ENCODE results near the gene UQCC5. TPM values are rescaled to one million over a fixed set of nuclear protein-coding genes. Genes with fewer than 3 reads are reported as not detected.

The UQCC5 gene
- polyA plus RNA-seq, 1 of the 3 experiments (the other 2 are of a cell fraction): 124 TPM

DNA sequence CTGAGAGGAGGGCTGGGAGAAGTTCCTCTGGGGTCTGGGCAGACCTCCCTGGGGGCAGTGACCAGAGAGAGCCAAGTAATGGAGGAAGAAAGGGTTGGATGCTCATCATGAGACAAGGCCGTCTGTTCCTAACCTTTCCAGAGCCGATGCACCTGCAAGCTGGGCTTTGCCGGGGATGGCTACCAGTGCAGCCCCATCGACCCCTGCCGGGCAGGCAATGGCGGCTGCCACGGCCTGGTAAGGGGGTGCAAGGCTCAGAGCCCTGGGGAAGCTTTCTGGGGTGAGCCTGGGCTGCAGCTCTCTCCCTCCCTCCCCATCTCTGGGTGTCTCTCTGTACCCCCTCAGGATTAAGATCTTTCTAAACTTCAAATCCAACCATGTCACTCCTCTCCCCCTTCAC, 24.9 kb upstream of the UQCC5 start (continued):
- TF ChIP-seq RXRA (IDR thresholded peaks at IDR 0.05; ENCODE audit: borderline replicate concordance, low read depth): no peak
- no peak for TF ChIP-seq GABPA (IDR thresholded peaks at IDR 0.05; ENCODE audit: low read depth)
- TF ChIP-seq EZH2phosphoT487 (IDR thresholded peaks at IDR 0.05; ENCODE audit: borderline replicate concordance, low read depth): no peak
- TF ChIP-seq, protein P1, sequence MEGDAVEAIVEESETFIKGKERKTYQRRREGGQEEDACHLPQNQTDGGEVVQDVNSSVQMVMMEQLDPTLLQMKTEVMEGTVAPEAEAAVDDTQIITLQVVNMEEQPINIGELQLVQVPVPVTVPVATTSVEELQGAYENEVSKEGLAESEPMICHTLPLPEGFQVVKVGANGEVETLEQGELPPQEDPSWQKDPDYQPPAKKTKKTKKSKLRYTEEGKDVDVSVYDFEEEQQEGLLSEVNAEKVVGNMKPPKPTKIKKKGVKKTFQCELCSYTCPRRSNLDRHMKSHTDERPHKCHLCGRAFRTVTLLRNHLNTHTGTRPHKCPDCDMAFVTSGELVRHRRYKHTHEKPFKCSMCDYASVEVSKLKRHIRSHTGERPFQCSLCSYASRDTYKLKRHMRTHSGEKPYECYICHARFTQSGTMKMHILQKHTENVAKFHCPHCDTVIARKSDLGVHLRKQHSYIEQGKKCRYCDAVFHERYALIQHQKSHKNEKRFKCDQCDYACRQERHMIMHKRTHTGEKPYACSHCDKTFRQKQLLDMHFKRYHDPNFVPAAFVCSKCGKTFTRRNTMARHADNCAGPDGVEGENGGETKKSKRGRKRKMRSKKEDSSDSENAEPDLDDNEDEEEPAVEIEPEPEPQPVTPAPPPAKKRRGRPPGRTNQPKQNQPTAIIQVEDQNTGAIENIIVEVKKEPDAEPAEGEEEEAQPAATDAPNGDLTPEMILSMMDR (IDR thresholded peaks at IDR 0.05): no peak
- no peak for TF ChIP-seq SMC3 (IDR thresholded peaks at IDR 0.05; ENCODE audit: low read depth, low read length)
- TF ChIP-seq MEF2A (IDR thresholded peaks at IDR 0.05; ENCODE audit: borderline replicate concordance, low read depth): no peak
- TF ChIP-seq NFIC (IDR thresholded peaks at IDR 0.05; ENCODE audit: borderline replicate concordance): no peak
- no peak for TF ChIP-seq SIN3A (IDR thresholded peaks at IDR 0.05; ENCODE audit: borderline replicate concordance, low read depth, low read length)
- no peak for TF ChIP-seq NRF1 (IDR thresholded peaks at IDR 0.05; ENCODE audit: low read depth, low read length)
- TF ChIP-seq, protein P2, sequence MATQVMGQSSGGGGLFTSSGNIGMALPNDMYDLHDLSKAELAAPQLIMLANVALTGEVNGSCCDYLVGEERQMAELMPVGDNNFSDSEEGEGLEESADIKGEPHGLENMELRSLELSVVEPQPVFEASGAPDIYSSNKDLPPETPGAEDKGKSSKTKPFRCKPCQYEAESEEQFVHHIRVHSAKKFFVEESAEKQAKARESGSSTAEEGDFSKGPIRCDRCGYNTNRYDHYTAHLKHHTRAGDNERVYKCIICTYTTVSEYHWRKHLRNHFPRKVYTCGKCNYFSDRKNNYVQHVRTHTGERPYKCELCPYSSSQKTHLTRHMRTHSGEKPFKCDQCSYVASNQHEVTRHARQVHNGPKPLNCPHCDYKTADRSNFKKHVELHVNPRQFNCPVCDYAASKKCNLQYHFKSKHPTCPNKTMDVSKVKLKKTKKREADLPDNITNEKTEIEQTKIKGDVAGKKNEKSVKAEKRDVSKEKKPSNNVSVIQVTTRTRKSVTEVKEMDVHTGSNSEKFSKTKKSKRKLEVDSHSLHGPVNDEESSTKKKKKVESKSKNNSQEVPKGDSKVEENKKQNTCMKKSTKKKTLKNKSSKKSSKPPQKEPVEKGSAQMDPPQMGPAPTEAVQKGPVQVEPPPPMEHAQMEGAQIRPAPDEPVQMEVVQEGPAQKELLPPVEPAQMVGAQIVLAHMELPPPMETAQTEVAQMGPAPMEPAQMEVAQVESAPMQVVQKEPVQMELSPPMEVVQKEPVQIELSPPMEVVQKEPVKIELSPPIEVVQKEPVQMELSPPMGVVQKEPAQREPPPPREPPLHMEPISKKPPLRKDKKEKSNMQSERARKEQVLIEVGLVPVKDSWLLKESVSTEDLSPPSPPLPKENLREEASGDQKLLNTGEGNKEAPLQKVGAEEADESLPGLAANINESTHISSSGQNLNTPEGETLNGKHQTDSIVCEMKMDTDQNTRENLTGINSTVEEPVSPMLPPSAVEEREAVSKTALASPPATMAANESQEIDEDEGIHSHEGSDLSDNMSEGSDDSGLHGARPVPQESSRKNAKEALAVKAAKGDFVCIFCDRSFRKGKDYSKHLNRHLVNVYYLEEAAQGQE (IDR thresholded peaks at IDR 0.05; ENCODE audit: low read depth, low read length): no peak
- TF ChIP-seq POLR2AphosphoS5 (IDR thresholded peaks at IDR 0.05; ENCODE audit: low read depth, low read length): no peak

DNA sequence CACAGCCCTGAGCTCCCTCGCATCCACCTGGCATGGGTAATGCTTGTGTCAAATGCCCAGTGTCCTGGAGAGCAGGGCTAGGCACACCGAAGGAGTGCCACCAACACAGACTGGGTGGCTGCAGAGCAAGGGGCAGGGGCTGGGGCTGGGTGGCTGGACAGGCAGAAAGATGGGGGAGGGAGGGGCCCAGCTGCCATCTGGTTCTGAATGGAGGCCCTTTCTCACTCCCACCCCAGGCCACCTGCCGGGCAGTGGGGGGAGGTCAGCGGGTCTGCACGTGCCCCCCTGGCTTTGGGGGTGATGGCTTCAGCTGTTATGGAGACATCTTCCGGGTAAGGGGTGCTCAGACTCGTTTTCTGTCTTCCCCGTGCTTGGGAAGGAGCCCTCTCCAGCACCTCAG, 24.3 kb upstream of the UQCC5 start:
- POLR2A ChIA-PET: no interaction called here
- Histone ChIP-seq H3K4me2 (no peak overlapping the region), H3K9me2 (no peaks in the 10 kb centered on the region), H3K9me3 (no peaks in the 10 kb centered on the region), H3K9ac (no peak overlapping the region), H3K27me3 (ENCODE audit: insufficient read depth) (no peaks in the 10 kb centered on the region), H3K27ac (ENCODE audit: low read depth in 2 of 2, low read length in 1 of 2) (no peak overlapping the region), H3K36me3 (replicated peaks in 1 of 2; ENCODE audit: control insufficient read depth in 1 of 2, insufficient read depth in 2 of 2, low read length in 1 of 2) (no peaks in the 10 kb centered on the region), H3K4me3 (ENCODE audit: low read depth in 2 of 2, low read length in 1 of 2) (no peak overlapping the region), H3K4me1 (ENCODE audit: control insufficient read depth in 1 of 2, insufficient read depth in 2 of 2, low read depth in 1 of 2, low read length in 1 of 2) (peaks cover 0 to 14% of the 10 kb centered on the region in 2 experiments; a peak in 1 of 4 replicates), H3F3A (replicated peaks; ENCODE audit: insufficient read depth) (no peaks in the 10 kb centered on the region), H4K20me1 (ENCODE audit: insufficient read depth) (no peaks in the 10 kb centered on the region), H3K79me2 (ENCODE audit: insufficient read depth) (no peaks in the 10 kb centered on the region), H2AFZ (ENCODE audit: low read depth) (no peak overlapping the region)
- 78% methylated on average over 2 of the region's 8 CpGs for WGBS (ENCODE audit: low lambda C conversion rate)
- DNase-seq: no peak
- CTCF ChIA-PET: interaction anchor here (0.6 to 1.2 kb wide), 4 partner anchors 10 to 40 kb away, joined by 3 to 4 read pairs (median 3); no protein-coding TSS in a partner anchor
- TF ChIP-seq RAD21 (IDR thresholded peaks at IDR 0.05; ENCODE audit: low read length): no peak
- TF ChIP-seq, protein P3, sequence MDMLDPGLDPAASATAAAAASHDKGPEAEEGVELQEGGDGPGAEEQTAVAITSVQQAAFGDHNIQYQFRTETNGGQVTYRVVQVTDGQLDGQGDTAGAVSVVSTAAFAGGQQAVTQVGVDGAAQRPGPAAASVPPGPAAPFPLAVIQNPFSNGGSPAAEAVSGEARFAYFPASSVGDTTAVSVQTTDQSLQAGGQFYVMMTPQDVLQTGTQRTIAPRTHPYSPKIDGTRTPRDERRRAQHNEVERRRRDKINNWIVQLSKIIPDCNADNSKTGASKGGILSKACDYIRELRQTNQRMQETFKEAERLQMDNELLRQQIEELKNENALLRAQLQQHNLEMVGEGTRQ (IDR thresholded peaks at IDR 0.05; ENCODE audit: borderline replicate concordance, low read depth, low read length): no peak
- TF ChIP-seq, protein P4, sequence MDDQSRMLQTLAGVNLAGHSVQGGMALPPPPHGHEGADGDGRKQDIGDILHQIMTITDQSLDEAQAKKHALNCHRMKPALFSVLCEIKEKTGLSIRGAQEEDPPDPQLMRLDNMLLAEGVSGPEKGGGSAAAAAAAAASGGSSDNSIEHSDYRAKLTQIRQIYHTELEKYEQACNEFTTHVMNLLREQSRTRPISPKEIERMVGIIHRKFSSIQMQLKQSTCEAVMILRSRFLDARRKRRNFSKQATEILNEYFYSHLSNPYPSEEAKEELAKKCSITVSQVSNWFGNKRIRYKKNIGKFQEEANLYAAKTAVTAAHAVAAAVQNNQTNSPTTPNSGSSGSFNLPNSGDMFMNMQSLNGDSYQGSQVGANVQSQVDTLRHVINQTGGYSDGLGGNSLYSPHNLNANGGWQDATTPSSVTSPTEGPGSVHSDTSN (IDR thresholded peaks at IDR 0.05): no peak
- no peak for TF ChIP-seq JUND (IDR thresholded peaks at IDR 0.05)
- no peak for TF ChIP-seq CHD2 (IDR thresholded peaks at IDR 0.05; ENCODE audit: low read length, partially characterized antibody)
- TF ChIP-seq EP300 (IDR thresholded peaks at IDR 0.05; ENCODE audit: borderline replicate concordance in 1 of 2, low read depth in 1 of 2, low read length in 1 of 2): no peak
- no peak for TF ChIP-seq RXRA (IDR thresholded peaks at IDR 0.05; ENCODE audit: borderline replicate concordance, low read depth)
- no peak for TF ChIP-seq FOXJ3 (CRISPR knock-in tag; IDR thresholded peaks at IDR 0.05)
- TF ChIP-seq GATA2 (CRISPR knock-in tag; IDR thresholded peaks at IDR 0.05): no peak
- TF ChIP-seq EZH2phosphoT487 (IDR thresholded peaks at IDR 0.05; ENCODE audit: borderline replicate concordance, low read depth): no peak
- TF ChIP-seq, protein P5, sequence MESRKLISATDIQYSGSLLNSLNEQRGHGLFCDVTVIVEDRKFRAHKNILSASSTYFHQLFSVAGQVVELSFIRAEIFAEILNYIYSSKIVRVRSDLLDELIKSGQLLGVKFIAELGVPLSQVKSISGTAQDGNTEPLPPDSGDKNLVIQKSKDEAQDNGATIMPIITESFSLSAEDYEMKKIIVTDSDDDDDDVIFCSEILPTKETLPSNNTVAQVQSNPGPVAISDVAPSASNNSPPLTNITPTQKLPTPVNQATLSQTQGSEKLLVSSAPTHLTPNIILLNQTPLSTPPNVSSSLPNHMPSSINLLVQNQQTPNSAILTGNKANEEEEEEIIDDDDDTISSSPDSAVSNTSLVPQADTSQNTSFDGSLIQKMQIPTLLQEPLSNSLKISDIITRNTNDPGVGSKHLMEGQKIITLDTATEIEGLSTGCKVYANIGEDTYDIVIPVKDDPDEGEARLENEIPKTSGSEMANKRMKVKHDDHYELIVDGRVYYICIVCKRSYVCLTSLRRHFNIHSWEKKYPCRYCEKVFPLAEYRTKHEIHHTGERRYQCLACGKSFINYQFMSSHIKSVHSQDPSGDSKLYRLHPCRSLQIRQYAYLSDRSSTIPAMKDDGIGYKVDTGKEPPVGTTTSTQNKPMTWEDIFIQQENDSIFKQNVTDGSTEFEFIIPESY (IDR thresholded peaks at IDR 0.05; ENCODE audit: borderline replicate concordance, low read depth): no peak
- TF ChIP-seq RCOR1 (IDR thresholded peaks at IDR 0.05; ENCODE audit: low read length): no peak
- TF ChIP-seq POLR2AphosphoS5 (IDR thresholded peaks at IDR 0.05; ENCODE audit: low read depth, low read length): no peak
- no peak for TF ChIP-seq MXI1 (IDR thresholded peaks at IDR 0.05; ENCODE audit: low read depth, low read length)

Data from SK-N-SH (cell line).